Spleen (tissue), 7 donors: ENCODE results near the gene RIPOR2.

ENCODE experiments used
- CTCF ChIP-seq, 11 experiments: fragments of 200-600 bp in 7 of 11; fragments of 450-650 bp in 4 of 11; sonication (generic) in 4 of 11; IDR thresholded peaks in 8 of 11; conservative IDR thresholded peaks in 3 of 11; 1 replicate in 7 of 11; 2 replicates in 4 of 11; pipeline versions ENCODE4 v1.4.0 to v1.8.0; 2016 to 2021; ENCODE audit warnings: antibody characterized with exemption in 11 of 11, inconsistent platforms in 4 of 11, mild to moderate bottlenecking in 1 of 11
- POLR2A ChIP-seq, 3 donors: fragments of 450-650 bp; IDR thresholded peaks; one replicate each; pipeline ENCODE4 v1.5.1; 2017; ENCODE audit warnings: antibody characterized with exemption in 3 of 3, mild to moderate bottlenecking in 1 of 3
- donor health status: DM: no; HTN: no; CAD: no; lungs with moderate emphysema.
- donor health status: DM: no; HTN: no; CAD: no.
- donor health status: DM: no; HTN: no; CAD: no.

DNA sequence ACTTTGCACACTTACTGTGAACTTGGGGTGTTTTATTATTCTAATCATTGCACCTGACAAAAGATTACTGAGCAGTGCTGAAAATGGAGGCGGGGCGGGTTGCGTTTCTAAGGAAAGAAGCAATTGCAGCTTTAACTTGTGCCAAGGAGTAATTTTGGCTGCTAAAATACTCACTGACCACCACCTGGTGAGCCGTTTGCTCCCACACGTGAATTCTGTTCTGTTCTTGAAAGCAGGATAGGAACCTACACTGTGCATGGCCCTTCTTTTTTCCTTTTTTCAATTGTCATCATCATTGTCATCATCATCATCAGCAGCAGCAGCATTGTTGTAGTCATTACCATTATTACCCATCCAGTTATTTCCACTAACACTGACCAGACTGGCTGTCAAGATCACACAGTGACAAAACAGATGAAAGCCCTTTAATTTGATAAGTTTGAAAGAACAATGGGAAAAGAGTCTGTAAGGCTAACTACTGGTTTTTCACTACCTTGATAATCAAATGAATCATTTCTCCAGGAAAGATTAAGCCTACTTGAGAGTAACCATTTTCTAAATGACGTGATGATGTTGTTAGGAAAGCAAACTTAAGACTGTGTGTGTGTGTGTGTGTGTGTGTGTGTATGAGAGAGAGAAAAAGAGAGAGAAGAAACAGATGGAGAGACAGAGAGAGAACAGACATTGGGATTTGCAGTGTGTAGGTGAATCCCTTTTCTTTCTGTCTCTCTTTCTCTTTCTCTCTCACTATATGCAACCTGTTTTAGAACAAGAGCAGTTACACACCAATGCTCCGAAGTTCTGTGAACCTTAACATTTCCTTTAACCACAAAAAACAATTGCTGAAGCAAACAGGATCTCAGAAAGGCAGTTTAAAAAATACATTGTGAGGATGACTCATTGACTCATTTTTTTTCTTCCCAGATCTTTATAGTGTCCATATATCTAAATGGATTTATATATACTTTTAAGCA is 3.8 kb downstream of the RIPOR2 start:
- TF ChIP-seq CTCF (IDR thresholded peaks at IDR 0.05 in 8 of 11, conservative IDR thresholded peaks at IDR 0.05 in 3 of 11) (no peak), POLR2A (IDR thresholded peaks at IDR 0.05) (no peak)
